GM23338 (cell line): Measurements from ENCODE around the gene FMC1. TPM values are rescaled to one million over a fixed set of nuclear protein-coding genes. Genes with fewer than 3 reads are reported as not detected.

Experiments
- ATAC-seq: fragments of 200-7000 bp; cut with Tn5 transposase; 3 replicates; pipeline ENCODE4 v1.9.1; 2020
- DNase-seq: peaks from one replicate; pipeline ENCODE4 v3.0.0-alpha.2; 2015; ENCODE audit warnings: low spot score
- H2AFZ ChIP-seq: fragments of 200-600 bp; sonication (generic); 2 replicates; pipeline ENCODE4 v1.8.0; 2016; ENCODE audit warnings: antibody characterized with exemption, mild to moderate bottlenecking, moderate library complexity
- H3F3A ChIP-seq: fragments of 200-600 bp; sonication (generic); replicated peaks from 2 replicates; pipeline ENCODE4 v1.8.0; 2017; ENCODE audit warnings: antibody characterized with exemption, mixed run types, low read depth
- H3K27ac ChIP-seq: fragments of 200-600 bp; sonication (generic); 2 replicates; pipeline ENCODE4 v1.6.1; 2016; ENCODE audit warnings: low read depth
- H3K27me3 ChIP-seq: fragments of 200-600 bp; sonication (generic); 2 replicates; pipeline ENCODE4 v1.8.0; 2016; ENCODE audit warnings: mild to moderate bottlenecking, mixed run types, moderate library complexity; ENCODE audit not compliant: insufficient read depth
- H3K36me3 ChIP-seq: fragments of 200-600 bp; sonication (generic); 2 replicates; pipeline ENCODE4 v1.8.0; 2016; ENCODE audit warnings: mild to moderate bottlenecking; ENCODE audit not compliant: insufficient read depth
- H3K4me1 ChIP-seq: fragments of 200-600 bp; sonication (generic); 2 replicates; pipeline ENCODE4 v1.8.0; 2016; ENCODE audit warnings: mild to moderate bottlenecking, moderate library complexity; ENCODE audit not compliant: insufficient read depth
- H3K4me2 ChIP-seq: fragments of 200-600 bp; sonication (generic); 2 replicates; pipeline ENCODE4 v1.7.1; 2017; ENCODE audit warnings: mixed run types
- H3K4me3 ChIP-seq: fragments of 200-600 bp; sonication (generic); 2 replicates; pipeline ENCODE4 v1.6.1; 2016; ENCODE audit warnings: mixed run types
- H3K79me2 ChIP-seq: fragments of 200-600 bp; sonication (generic); replicated peaks from 2 replicates; pipeline ENCODE4 v1.8.0; 2017; ENCODE audit warnings: mild to moderate bottlenecking; ENCODE audit not compliant: insufficient read depth
- H3K9me2 ChIP-seq: fragments of 200-600 bp; sonication (generic); 2 replicates; pipeline ENCODE4 v1.8.0; 2017; ENCODE audit not compliant: insufficient read depth
- H4K20me1 ChIP-seq: fragments of 200-600 bp; sonication (generic); replicated peaks from 2 replicates; pipeline ENCODE4 v1.8.0; 2017; ENCODE audit warnings: mild to moderate bottlenecking; ENCODE audit not compliant: insufficient read depth
- H3K27ac Mint-ChIP-seq: 2 replicates; pipeline ENCODE4 v1.8.0; 2020; ENCODE audit warnings: inconsistent platforms, mild to moderate bottlenecking, moderate library complexity, mixed read lengths
- H3K27me3 Mint-ChIP-seq: 3 replicates; pipeline ENCODE4 v1.8.0; 2022; ENCODE audit warnings: low read depth, mild to moderate bottlenecking, moderate library complexity, mixed read lengths, inconsistent platforms; ENCODE audit not compliant: insufficient read depth, poor library complexity
- H3K36me3 Mint-ChIP-seq: 3 replicates; pipeline ENCODE4 v1.8.0; 2021; ENCODE audit warnings: low read depth, mild to moderate bottlenecking, inconsistent platforms, moderate library complexity, mixed read lengths
- H3K4me1 Mint-ChIP-seq: 3 replicates; pipeline ENCODE4 v1.8.0; 2020; ENCODE audit warnings: mild to moderate bottlenecking, inconsistent platforms, mixed read lengths
- H3K4me3 Mint-ChIP-seq: 3 replicates; pipeline ENCODE4 v1.8.0; 2021; ENCODE audit warnings: moderate library complexity, mild to moderate bottlenecking, inconsistent platforms, mixed read lengths
- H3K9me3 Mint-ChIP-seq: 3 replicates; pipeline ENCODE4 v1.8.0; 2020; ENCODE audit warnings: moderate library complexity, mild to moderate bottlenecking, inconsistent platforms, mixed read lengths
- CREB1 ChIP-seq: fragments of 250-450 bp; sonication (Bioruptor Pico); IDR thresholded peaks from 2 replicates; pipeline ENCODE4 v1.5.0; 2020; ENCODE audit warnings: low read depth, mild to moderate bottlenecking, moderate library complexity
- CTCF ChIP-seq, 2 experiments: fragments of 200-600 bp in 1 of 2; sonication (generic) in 1 of 2; conservative IDR thresholded peaks; 2 replicates each; pipeline versions ENCODE4 v1.5.1 to v1.6.1; 2016 to 2017; ENCODE audit warnings: antibody characterized with exemption in 2 of 2, low read depth in 2 of 2, mild to moderate bottlenecking in 2 of 2, moderate library complexity in 1 of 2
- ETS1 ChIP-seq: IDR thresholded peaks from 2 replicates; pipeline ENCODE4 v1.6.1; 2016; ENCODE audit warnings: antibody characterized with exemption
- EZH2 ChIP-seq: fragments of 200-600 bp; sonication (generic); IDR thresholded peaks from one replicate; pipeline ENCODE4 v1.8.0; 2017; ENCODE audit warnings: antibody characterized with exemption, mild to moderate bottlenecking, low read depth; ENCODE audit not compliant: unreplicated experiment
- EZH2phosphoT487 ChIP-seq: fragments of 200-600 bp; sonication (generic); IDR thresholded peaks from one replicate; pipeline ENCODE4 v1.8.1; 2018; ENCODE audit warnings: antibody characterized with exemption; ENCODE audit not compliant: unreplicated experiment
- JUNB ChIP-seq: IDR thresholded peaks from one replicate; pipeline ENCODE4 v1.6.1; 2016; ENCODE audit warnings: antibody characterized with exemption; ENCODE audit not compliant: unreplicated experiment
- NANOG ChIP-seq: IDR thresholded peaks from 2 replicates; pipeline ENCODE4 v1.6.1; 2016; ENCODE audit warnings: antibody characterized with exemption, borderline replicate concordance
- POLR2AphosphoS5 ChIP-seq: IDR thresholded peaks from 2 replicates; pipeline ENCODE4 v1.6.1; 2016; ENCODE audit warnings: antibody characterized with exemption, low read depth
- REST ChIP-seq: IDR thresholded peaks from one replicate; pipeline ENCODE4 v1.6.1; 2018; ENCODE audit warnings: antibody characterized with exemption; ENCODE audit not compliant: unreplicated experiment
- STAT1 ChIP-seq: IDR thresholded peaks from one replicate; pipeline ENCODE4 v1.6.1; 2016; ENCODE audit warnings: antibody characterized with exemption; ENCODE audit not compliant: unreplicated experiment
- ZNF114 ChIP-seq: fragments of 250-450 bp; sonication (Bioruptor Pico); IDR thresholded peaks from 2 replicates; pipeline ENCODE4 v1.5.0; 2020; ENCODE audit warnings: mild to moderate bottlenecking, moderate library complexity
- ZNF331 ChIP-seq: fragments of 250-450 bp; sonication (Bioruptor Pico); IDR thresholded peaks from 2 replicates; pipeline ENCODE4 v1.5.0; 2020; ENCODE audit warnings: low read depth, mild to moderate bottlenecking, moderate library complexity
- ZNF462 ChIP-seq: fragments of 250-450 bp; sonication (Bioruptor Pico); IDR thresholded peaks from 2 replicates; pipeline ENCODE4 v1.5.0; 2020; ENCODE audit warnings: mild to moderate bottlenecking, moderate library complexity
- polyA plus RNA-seq: library from polyadenylated mRNA; unstranded; fragments of >200 nt; fragmentation: Nextera tagmentation; extraction: Ambion mirVana; gene quantifications from 2 replicates; pipeline ENCODE4 v1.2.1, GENCODE V29; 2016
- total RNA-seq: library from RNA; depleted of rRNA; stranded (reverse); fragments of >200 nt; shearing (Covaris generic); gene quantifications from 2 replicates; pipeline ENCODE4 v1.2.3, GENCODE V29; 2014

The FMC1 gene
- total and polyA plus RNA-seq, 2 experiments from 2014 or later, result 4.8 to 70.5 TPM

GRCh38 chr7:139361523-139361922 is 20.4 kb downstream of the FMC1 start:
- H3K4me2 ChIP-seq, result peak overlapping the region; percentile 81
- peak overlapping the region; percentile 99 for H3K27ac ChIP-seq
- peak overlapping the region; percentile 71 for H3K4me3 ChIP-seq
- Mint-ChIP-seq H3K4me1 (peaks cover 32% of the 10 kb centered on the region), H3K4me3 (peak overlapping the region; percentile 90), H3K9me3 (no peaks in the 10 kb centered on the region), H3K36me3 (peaks cover 16% of the 10 kb centered on the region), H3K27ac (peak overlapping the region; percentile 100), H3K27me3 (peaks cover 14% of the 10 kb centered on the region)
- 0 out of 2 replicates have a peak, but pooled peaks cover 6% of the 10 kb centered on the region for H3F3A ChIP-seq
- no peak overlapping the region for H2AFZ ChIP-seq
- H4K20me1 ChIP-seq, result peaks cover 12% of the 10 kb centered on the region; the same call in 1 of the 2 replicates
- H3K36me3 ChIP-seq, result no peaks in the 10 kb centered on the region
- no peaks in the 10 kb centered on the region for H3K9me2 ChIP-seq
- TF ChIP-seq POLR2AphosphoS5, result no peak
- no peak for TF ChIP-seq REST
- no peak for TF ChIP-seq ZNF462 (CRISPR knock-in tag)
- TF ChIP-seq CTCF (conservative IDR thresholded peaks at IDR 0.05; ENCODE audit: low read depth in 2 of 2), result no peak
- no peak for TF ChIP-seq ETS1
- TF ChIP-seq EZH2phosphoT487, result no peak
- TF ChIP-seq JUNB, result no peak
- TF ChIP-seq STAT1, result no peak
- no peak for TF ChIP-seq NANOG
- no peak for TF ChIP-seq CREB1
- no peak for TF ChIP-seq ZNF114 (CRISPR knock-in tag)
- TF ChIP-seq ZNF331, result no peak
- no peak for TF ChIP-seq EZH2
- no peaks in the 10 kb centered on the region for H3K27me3 ChIP-seq
- ATAC-seq (no peak), DNase-seq (no peak)
- H3K79me2 ChIP-seq, result peaks cover 60% of the 10 kb centered on the region
- peaks cover 22% of the 10 kb centered on the region for H3K4me1 ChIP-seq
